Smooth muscle cell (in vitro differentiated cells): ENCODE data around the gene CPO. TPM values are rescaled to one million over a fixed set of nuclear protein-coding genes. Genes with fewer than 3 reads are reported as not detected.

Experiments
- DNase-seq: peaks from one replicate; lab custom pipeline; 2025; ENCODE audit not compliant: unreplicated experiment; lab: John Stamatoyannopoulos, UW
- H2AFZ ChIP-seq: fragments of 200-600 bp; sonication (generic); 2 replicates; pipeline ENCODE4 v1.6.0; 2016; ENCODE audit warnings: antibody characterized with exemption, low read depth, mild to moderate bottlenecking
- H3F3A ChIP-seq: fragments of 200-600 bp; sonication (generic); 2 replicates; pipeline ENCODE4 v1.6.0; 2017; ENCODE audit warnings: antibody characterized with exemption, low read depth
- H3K27ac ChIP-seq: fragments of 200-600 bp; sonication (generic); 2 replicates; pipeline ENCODE4 v1.5.1; 2016; ENCODE audit warnings: low read depth, mild to moderate bottlenecking
- H3K27me3 ChIP-seq: fragments of 200-600 bp; sonication (generic); 2 replicates; pipeline ENCODE4 v1.6.1; 2016; ENCODE audit warnings: low read depth, mild to moderate bottlenecking
- H3K36me3 ChIP-seq: fragments of 200-600 bp; sonication (generic); 2 replicates; pipeline ENCODE4 v1.5.1; 2016; ENCODE audit warnings: low read depth
- H3K4me1 ChIP-seq: fragments of 200-600 bp; sonication (generic); 2 replicates; pipeline ENCODE4 v1.5.1; 2016; ENCODE audit warnings: low read depth
- H3K4me2 ChIP-seq: fragments of 200-600 bp; sonication (generic); 2 replicates; pipeline ENCODE4 v1.6.0; 2016; ENCODE audit warnings: mild to moderate bottlenecking
- H3K4me3 ChIP-seq: fragments of 200-600 bp; sonication (generic); 2 replicates; pipeline ENCODE4 v1.5.1; 2016; ENCODE audit warnings: mild to moderate bottlenecking
- H3K79me2 ChIP-seq: fragments of 200-600 bp; sonication (generic); 2 replicates; pipeline ENCODE4 v1.6.0; 2016; ENCODE audit warnings: low read depth, mild to moderate bottlenecking
- H3K9ac ChIP-seq: fragments of 200-600 bp; sonication (generic); 2 replicates; pipeline ENCODE4 v1.6.0; 2016; ENCODE audit warnings: low read depth
- H3K9me3 ChIP-seq: fragments of 200-600 bp; sonication (generic); replicated peaks from 2 replicates; pipeline ENCODE4 v1.5.1; 2016; ENCODE audit warnings: low read depth
- H4K20me1 ChIP-seq: fragments of 200-600 bp; sonication (generic); 2 replicates; pipeline ENCODE4 v1.6.0; 2016; ENCODE audit warnings: low read depth
- WGBS: methylation state at CpG from one replicate; pipeline ENCODE4 v1.1.7; 2016; ENCODE audit warnings: low lambda C conversion rate; 5-methylcytosine and 5-hydroxymethylcytosine counted together
- polyA plus RNA-seq: library from polyadenylated mRNA; unstranded; fragments of >200 nt; fragmentation: Nextera tagmentation; extraction: Ambion mirVana; gene quantifications from 2 replicates; pipeline ENCODE4 v1.2.1, GENCODE V29; 2016
- total RNA-seq: library from RNA; depleted of rRNA; stranded (reverse); fragments of >200 nt; gene quantifications from 2 replicates; pipeline ENCODE4 v1.2.3, GENCODE V29; 2014
- TF ChIP-seq, protein P1 (sequence below): fragments of 200-600 bp; sonication (generic); IDR thresholded peaks from 2 replicates; pipeline ENCODE4 v1.5.1; 2017; ENCODE audit warnings: borderline replicate concordance, mild to moderate bottlenecking, antibody characterized with exemption; ENCODE audit not compliant: insufficient read depth, poor library complexity, severe bottlenecking

The CPO gene
- total and polyA plus RNA-seq, 2 experiments from 2014 or later, result not detected

GRCh38 chr2:206970589-206971360 is 31.5 kb downstream of the CPO start:
- Histone ChIP-seq H2AFZ (no peak overlapping the region), H3K9me3 (no peaks in the 10 kb centered on the region), H3K36me3 (no peaks in the 10 kb centered on the region), H3K9ac (no peak overlapping the region), H3K4me3 (no peak overlapping the region), H3K27me3 (no peaks in the 10 kb centered on the region), H4K20me1 (no peaks in the 10 kb centered on the region), H3F3A (no peaks in the 10 kb centered on the region), H3K27ac (no peak overlapping the region), H3K79me2 (no peaks in the 10 kb centered on the region), H3K4me1 (no peaks in the 10 kb centered on the region), H3K4me2 (no peak overlapping the region)
- TF ChIP-seq, protein P1, sequence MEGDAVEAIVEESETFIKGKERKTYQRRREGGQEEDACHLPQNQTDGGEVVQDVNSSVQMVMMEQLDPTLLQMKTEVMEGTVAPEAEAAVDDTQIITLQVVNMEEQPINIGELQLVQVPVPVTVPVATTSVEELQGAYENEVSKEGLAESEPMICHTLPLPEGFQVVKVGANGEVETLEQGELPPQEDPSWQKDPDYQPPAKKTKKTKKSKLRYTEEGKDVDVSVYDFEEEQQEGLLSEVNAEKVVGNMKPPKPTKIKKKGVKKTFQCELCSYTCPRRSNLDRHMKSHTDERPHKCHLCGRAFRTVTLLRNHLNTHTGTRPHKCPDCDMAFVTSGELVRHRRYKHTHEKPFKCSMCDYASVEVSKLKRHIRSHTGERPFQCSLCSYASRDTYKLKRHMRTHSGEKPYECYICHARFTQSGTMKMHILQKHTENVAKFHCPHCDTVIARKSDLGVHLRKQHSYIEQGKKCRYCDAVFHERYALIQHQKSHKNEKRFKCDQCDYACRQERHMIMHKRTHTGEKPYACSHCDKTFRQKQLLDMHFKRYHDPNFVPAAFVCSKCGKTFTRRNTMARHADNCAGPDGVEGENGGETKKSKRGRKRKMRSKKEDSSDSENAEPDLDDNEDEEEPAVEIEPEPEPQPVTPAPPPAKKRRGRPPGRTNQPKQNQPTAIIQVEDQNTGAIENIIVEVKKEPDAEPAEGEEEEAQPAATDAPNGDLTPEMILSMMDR, result no peak
- WGBS, result 84% methylated on average over 7 of the region's 7 CpGs
- DNase-seq, result no peak

GRCh38 chr2:206971805-206972204 is 32.5 kb downstream of the CPO start:
- no peaks in the 10 kb centered on the region for H3K27me3 ChIP-seq
- no peaks in the 10 kb centered on the region for H3K9me3 ChIP-seq
- H3K4me1 ChIP-seq, result no peaks in the 10 kb centered on the region
- no peak overlapping the region for H3K9ac ChIP-seq
- H4K20me1 ChIP-seq, result no peaks in the 10 kb centered on the region
- no peaks in the 10 kb centered on the region for H3K79me2 ChIP-seq
- TF ChIP-seq, protein P1, result no peak
- H3K27ac ChIP-seq, result no peak overlapping the region
- no peaks in the 10 kb centered on the region for H3F3A ChIP-seq
- H3K4me2 ChIP-seq, result no peak overlapping the region
- peak; percentile 1 for DNase-seq
- WGBS, result 46% methylated on average over 3 of the region's 3 CpGs
- peak overlapping the region; percentile 0 for H2AFZ ChIP-seq
- no peak overlapping the region for H3K4me3 ChIP-seq
- no peaks in the 10 kb centered on the region for H3K36me3 ChIP-seq

DNA sequence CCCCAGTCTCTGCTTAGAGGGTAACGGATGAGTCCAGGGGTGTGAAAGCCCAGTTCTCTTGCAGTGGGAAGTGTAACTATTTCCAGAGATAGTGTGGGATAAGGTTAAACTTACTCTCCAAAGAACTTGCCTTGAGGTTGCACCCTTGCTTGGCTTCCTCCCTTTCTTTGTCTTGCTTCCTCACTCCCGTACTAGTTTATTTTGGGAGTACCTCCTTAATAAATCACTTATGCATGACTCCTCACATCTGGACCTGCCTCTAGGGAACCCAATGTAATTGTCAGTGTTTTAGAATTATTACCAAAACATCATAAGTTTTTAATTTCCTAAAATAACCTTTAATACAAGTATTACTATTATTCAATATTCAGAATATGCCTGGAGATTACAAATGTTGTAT is 35.2 kb downstream of the CPO start:
- H3K9me3 ChIP-seq, result no peaks in the 10 kb centered on the region
- no peak overlapping the region for H3K9ac ChIP-seq
- H3K4me3 ChIP-seq, result no peak overlapping the region
- TF ChIP-seq, protein P1, result no peak
- H2AFZ ChIP-seq, result no peak overlapping the region
- H4K20me1 ChIP-seq, result no peaks in the 10 kb centered on the region
- no peaks in the 10 kb centered on the region for H3K4me1 ChIP-seq
- no peaks in the 10 kb centered on the region for H3K79me2 ChIP-seq
- no peaks in the 10 kb centered on the region for H3K36me3 ChIP-seq
- no peak overlapping the region for H3K4me2 ChIP-seq
- H3F3A ChIP-seq, result no peaks in the 10 kb centered on the region
- DNase-seq, result no peak
- H3K27me3 ChIP-seq, result no peaks in the 10 kb centered on the region
- no peak overlapping the region for H3K27ac ChIP-seq
- 94% methylated on average over 2 of the region's 2 CpGs for WGBS

DNA sequence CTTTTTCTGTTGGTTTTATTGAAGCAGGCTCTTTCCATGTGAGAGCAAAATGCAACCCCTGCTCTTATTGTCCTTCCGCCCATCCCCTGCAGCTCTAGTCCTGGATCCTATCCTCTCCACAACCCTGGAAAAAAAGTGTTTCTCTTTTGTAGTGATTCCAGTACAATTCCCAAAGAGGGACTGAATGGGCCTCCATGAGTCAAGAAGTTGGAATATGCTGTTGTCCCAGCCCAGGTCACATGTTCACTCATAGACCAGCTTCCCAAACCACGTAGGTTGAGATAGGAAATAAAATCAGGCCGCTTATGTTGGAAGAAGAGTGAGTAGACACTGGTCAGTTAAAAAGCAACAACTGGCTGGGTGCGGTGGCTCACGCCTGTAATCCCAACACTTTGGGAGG is 39.4 kb downstream of the CPO start:
- Histone ChIP-seq H3K9ac (no peak overlapping the region), H2AFZ (no peak overlapping the region), H3K79me2 (no peaks in the 10 kb centered on the region), H4K20me1 (no peaks in the 10 kb centered on the region), H3K4me1 (no peaks in the 10 kb centered on the region), H3K4me2 (no peak overlapping the region), H3K4me3 (no peak overlapping the region), H3K36me3 (no peaks in the 10 kb centered on the region), H3K27ac (no peak overlapping the region), H3K9me3 (no peaks in the 10 kb centered on the region), H3K27me3 (no peaks in the 10 kb centered on the region), H3F3A (no peaks in the 10 kb centered on the region)
- TF ChIP-seq, protein P1, result no peak
- no peak for DNase-seq
- WGBS, result 91% methylated on average over 5 of the region's 5 CpGs
